ENCODE measurements around the gene ATP6V1G2.

The ATP6V1G2 gene

DNA sequence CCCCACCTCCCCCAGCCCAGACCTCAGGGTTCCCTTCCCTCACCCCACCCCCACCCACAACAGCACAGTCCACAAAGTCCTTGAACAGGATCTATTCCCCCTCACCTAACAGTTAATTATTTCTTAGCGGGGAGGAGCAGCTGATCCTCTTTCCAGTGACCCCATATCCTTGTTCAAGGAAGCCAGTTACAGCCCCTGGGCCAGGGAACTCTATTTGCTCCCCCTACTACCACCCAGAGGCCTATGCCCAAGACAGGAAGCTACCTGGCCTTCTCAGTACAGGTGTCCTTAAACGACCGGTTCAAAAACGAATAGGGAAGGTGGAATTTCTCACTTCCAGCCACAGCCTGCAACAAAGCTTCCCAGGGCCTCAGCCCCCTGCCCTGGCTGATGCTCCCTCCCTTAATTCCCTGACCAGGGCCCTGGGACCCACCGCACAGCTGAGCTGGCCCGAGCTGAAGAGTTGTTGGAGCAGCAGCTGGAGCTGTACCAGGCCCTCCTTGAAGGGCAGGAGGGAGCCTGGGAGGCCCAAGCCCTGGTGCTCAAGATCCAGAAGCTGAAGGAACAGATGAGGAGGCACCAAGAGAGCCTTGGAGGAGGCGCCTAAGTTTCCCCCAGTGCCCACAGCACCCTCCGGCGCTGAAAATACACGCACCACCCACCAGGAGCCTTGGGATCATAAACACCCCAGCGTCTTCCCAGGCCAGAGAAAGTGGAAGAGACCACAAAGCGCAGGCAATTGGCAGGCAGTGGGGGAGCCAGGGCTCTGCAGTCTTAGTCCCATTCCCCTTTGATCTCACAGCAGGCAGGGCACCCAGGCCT is 16.9 kb downstream of the ATP6V1G2 start:
- ATAC-seq: peak; percentile 4

DNA sequence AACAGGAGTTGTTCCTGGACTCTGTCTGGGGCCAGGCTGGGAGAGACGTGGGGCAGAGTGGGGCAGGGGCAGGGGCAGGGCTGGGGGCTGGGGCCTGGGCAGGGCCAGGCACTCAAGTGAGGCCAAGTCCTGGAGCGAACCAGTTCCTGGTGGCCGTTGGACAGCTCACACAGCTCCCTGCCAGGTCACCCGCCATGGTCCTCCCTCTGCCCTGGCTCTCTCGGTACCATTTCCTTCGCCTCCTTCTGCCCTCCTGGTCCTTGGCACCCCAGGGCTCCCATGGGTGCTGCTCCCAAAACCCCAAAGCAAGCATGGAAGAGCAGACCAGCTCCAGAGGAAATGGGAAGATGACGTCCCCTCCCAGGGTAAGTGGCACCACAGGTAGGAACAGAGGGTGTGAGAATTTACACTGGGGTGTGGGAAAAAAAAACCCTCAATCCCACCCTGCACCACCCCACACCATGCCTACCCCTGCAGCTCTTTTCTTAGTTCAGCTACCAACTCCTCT is 17.5 kb downstream of the ATP6V1G2 start, which contains the start of gene MCCD1:
MCCD1 (plus strand) TSS at position 142 of the 508 bp plus-strand sequence; CDS start at position 195, 53 bp downstream.
- TF ChIP-seq GLIS3 (CRISPR knock-in tag; IDR thresholded peaks at IDR 0.05): 0 out of 2 replicates have a peak, but pooled peaks have one; percentile 29
- TF ChIP-seq, protein P1, sequence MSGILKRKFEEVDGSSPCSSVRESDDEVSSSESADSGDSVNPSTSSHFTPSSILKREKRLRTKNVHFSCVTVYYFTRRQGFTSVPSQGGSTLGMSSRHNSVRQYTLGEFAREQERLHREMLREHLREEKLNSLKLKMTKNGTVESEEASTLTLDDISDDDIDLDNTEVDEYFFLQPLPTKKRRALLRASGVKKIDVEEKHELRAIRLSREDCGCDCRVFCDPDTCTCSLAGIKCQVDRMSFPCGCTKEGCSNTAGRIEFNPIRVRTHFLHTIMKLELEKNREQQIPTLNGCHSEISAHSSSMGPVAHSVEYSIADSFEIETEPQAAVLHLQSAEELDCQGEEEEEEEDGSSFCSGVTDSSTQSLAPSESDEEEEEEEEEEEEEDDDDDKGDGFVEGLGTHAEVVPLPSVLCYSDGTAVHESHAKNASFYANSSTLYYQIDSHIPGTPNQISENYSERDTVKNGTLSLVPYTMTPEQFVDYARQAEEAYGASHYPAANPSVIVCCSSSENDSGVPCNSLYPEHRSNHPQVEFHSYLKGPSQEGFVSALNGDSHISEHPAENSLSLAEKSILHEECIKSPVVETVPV (CRISPR knock-in tag; IDR thresholded peaks at IDR 0.05): no peak
- ATAC-seq: peak; percentile 33

More for the DNA sequence above, 16.9 kb downstream of the ATP6V1G2 start:
- TF ChIP-seq, protein P2, sequence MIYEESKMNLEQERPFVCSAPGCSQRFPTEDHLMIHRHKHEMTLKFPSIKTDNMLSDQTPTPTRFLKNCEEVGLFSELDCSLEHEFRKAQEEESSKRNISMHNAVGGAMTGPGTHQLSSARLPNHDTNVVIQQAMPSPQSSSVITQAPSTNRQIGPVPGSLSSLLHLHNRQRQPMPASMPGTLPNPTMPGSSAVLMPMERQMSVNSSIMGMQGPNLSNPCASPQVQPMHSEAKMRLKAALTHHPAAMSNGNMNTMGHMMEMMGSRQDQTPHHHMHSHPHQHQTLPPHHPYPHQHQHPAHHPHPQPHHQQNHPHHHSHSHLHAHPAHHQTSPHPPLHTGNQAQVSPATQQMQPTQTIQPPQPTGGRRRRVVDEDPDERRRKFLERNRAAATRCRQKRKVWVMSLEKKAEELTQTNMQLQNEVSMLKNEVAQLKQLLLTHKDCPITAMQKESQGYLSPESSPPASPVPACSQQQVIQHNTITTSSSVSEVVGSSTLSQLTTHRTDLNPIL (CRISPR knock-in tag; IDR thresholded peaks at IDR 0.05; ENCODE audit: low read depth): 0 out of 2 replicates have a peak, but pooled peaks have one; percentile 16
- TF ChIP-seq, protein P3, sequence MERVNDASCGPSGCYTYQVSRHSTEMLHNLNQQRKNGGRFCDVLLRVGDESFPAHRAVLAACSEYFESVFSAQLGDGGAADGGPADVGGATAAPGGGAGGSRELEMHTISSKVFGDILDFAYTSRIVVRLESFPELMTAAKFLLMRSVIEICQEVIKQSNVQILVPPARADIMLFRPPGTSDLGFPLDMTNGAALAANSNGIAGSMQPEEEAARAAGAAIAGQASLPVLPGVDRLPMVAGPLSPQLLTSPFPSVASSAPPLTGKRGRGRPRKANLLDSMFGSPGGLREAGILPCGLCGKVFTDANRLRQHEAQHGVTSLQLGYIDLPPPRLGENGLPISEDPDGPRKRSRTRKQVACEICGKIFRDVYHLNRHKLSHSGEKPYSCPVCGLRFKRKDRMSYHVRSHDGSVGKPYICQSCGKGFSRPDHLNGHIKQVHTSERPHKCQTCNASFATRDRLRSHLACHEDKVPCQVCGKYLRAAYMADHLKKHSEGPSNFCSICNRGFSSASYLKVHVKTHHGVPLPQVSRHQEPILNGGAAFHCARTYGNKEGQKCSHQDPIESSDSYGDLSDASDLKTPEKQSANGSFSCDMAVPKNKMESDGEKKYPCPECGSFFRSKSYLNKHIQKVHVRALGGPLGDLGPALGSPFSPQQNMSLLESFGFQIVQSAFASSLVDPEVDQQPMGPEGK (CRISPR knock-in tag; IDR thresholded peaks at IDR 0.05; ENCODE audit: borderline replicate concordance): no peak
- TF ChIP-seq, protein P1 (CRISPR knock-in tag; IDR thresholded peaks at IDR 0.05): 0 out of 2 replicates have a peak, but pooled peaks have one; percentile 43
- TF ChIP-seq ESRRG (CRISPR knock-in tag; IDR thresholded peaks at IDR 0.05): 0 out of 2 replicates have a peak, but pooled peaks have one; percentile 23

DNA sequence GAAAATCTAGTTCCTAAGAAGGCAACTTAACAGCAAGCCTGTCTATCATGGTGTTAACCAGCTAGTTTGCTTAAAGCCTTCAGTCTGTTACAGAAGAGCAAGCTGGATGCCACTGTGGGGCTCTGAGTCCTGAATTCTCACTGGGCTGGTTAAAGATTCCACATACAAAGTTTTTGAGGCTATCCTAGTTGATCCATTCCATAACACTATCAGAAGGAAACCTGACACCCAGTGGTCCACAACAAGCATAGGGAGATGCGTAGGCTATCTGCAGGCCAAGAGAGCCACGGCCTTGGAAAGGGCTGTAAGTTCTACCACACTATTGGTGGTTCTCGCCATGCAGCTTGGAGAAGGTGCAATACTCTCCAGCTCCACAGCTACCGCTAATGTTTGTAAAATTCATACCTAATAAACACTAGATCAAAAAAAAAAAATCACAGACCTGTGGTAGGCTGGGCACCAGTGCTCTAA is 18.1 kb downstream of the ATP6V1G2 start:
- TF ChIP-seq, protein P4, sequence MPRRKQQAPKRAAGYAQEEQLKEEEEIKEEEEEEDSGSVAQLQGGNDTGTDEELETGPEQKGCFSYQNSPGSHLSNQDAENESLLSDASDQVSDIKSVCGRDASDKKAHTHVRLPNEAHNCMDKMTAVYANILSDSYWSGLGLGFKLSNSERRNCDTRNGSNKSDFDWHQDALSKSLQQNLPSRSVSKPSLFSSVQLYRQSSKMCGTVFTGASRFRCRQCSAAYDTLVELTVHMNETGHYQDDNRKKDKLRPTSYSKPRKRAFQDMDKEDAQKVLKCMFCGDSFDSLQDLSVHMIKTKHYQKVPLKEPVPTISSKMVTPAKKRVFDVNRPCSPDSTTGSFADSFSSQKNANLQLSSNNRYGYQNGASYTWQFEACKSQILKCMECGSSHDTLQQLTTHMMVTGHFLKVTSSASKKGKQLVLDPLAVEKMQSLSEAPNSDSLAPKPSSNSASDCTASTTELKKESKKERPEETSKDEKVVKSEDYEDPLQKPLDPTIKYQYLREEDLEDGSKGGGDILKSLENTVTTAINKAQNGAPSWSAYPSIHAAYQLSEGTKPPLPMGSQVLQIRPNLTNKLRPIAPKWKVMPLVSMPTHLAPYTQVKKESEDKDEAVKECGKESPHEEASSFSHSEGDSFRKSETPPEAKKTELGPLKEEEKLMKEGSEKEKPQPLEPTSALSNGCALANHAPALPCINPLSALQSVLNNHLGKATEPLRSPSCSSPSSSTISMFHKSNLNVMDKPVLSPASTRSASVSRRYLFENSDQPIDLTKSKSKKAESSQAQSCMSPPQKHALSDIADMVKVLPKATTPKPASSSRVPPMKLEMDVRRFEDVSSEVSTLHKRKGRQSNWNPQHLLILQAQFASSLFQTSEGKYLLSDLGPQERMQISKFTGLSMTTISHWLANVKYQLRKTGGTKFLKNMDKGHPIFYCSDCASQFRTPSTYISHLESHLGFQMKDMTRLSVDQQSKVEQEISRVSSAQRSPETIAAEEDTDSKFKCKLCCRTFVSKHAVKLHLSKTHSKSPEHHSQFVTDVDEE (CRISPR knock-in tag; IDR thresholded peaks at IDR 0.05): no peak
- no peak for TF ChIP-seq ZFP3 (CRISPR knock-in tag; IDR thresholded peaks at IDR 0.05)
- TF ChIP-seq ZNF70 (CRISPR knock-in tag; IDR thresholded peaks at IDR 0.05): no peak
- no peak for TF ChIP-seq OSR1 (CRISPR knock-in tag; IDR thresholded peaks at IDR 0.05)
- peak; percentile 28 for ATAC-seq

DNA sequence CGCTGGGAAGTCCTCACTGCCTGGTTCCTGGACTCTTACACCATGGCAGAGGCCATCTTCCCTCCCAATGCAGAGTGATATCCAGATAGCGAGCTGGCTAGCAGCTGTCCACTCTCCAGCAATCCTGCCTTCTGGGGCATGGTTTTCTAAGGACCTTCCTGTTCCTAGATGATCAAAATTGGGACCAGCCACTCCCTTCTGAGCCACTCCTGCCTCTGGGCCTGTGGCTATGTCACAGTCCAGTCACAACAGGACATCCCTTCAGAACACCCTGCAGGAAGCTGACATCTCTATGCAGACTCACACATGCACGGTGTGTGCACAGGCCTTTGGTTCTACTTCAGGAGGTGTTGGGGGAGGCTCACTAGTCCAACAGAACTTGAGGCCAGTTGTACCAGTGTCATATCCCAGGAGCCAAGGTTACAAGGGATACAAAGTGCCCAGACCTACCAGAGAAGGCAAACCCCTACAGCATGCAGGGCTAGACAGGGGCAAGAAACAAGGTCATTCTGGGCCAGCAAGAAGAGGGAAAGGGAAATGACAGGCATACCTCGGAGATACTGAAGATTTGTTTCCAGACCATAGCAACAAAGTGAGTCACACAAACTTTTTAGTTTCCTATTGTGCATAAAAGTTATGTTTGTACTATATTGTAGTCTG is 20.3 kb downstream of the ATP6V1G2 start:
- TF ChIP-seq, protein P5, sequence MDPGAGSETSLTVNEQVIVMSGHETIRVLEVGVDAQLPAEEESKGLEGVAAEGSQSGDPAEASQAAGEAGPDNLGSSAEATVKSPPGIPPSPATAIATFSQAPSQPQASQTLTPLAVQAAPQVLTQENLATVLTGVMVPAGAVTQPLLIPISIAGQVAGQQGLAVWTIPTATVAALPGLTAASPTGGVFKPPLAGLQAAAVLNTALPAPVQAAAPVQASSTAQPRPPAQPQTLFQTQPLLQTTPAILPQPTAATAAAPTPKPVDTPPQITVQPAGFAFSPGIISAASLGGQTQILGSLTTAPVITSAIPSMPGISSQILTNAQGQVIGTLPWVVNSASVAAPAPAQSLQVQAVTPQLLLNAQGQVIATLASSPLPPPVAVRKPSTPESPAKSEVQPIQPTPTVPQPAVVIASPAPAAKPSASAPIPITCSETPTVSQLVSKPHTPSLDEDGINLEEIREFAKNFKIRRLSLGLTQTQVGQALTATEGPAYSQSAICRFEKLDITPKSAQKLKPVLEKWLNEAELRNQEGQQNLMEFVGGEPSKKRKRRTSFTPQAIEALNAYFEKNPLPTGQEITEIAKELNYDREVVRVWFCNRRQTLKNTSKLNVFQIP (CRISPR knock-in tag; IDR thresholded peaks at IDR 0.05; ENCODE audit: borderline replicate concordance, low read depth): no peak
- TF ChIP-seq SNAI2 (CRISPR knock-in tag; IDR thresholded peaks at IDR 0.05) (no peak), ZC3H10 (CRISPR knock-in tag; IDR thresholded peaks at IDR 0.05) (no peak), TCF4 (CRISPR knock-in tag; IDR thresholded peaks at IDR 0.05; ENCODE audit: borderline replicate concordance) (no peak), RARB (CRISPR knock-in tag; IDR thresholded peaks at IDR 0.05) (no peak), ZNF565 (CRISPR knock-in tag; conservative IDR thresholded peaks at IDR 0.05; ENCODE audit: low read depth) (no peak), OSR1 (CRISPR knock-in tag; IDR thresholded peaks at IDR 0.05) (no peak), ZFP3 (CRISPR knock-in tag; IDR thresholded peaks at IDR 0.05) (no peak), CSDC2 (CRISPR knock-in tag; IDR thresholded peaks at IDR 0.05) (no peak), ZNF8 (CRISPR knock-in tag; IDR thresholded peaks at IDR 0.05) (no peak), ESRRG (CRISPR knock-in tag; IDR thresholded peaks at IDR 0.05) (no peak)
- ATAC-seq: peak; percentile 58
